ENCODE data around the gene SIRPG. TPM values are rescaled to one million over a fixed set of nuclear protein-coding genes. Genes with fewer than 3 reads are reported as not detected.

The SIRPG gene
- polyA plus RNA-seq, 1 of the 3 experiments (the other 2 are of a cell fraction): not detected

- no peak overlapping the region for H3K27ac ChIP-seq (ENCODE audit: low read depth in 2 of 2, low read length in 1 of 2)
- no peak for TF ChIP-seq TCF12 (IDR thresholded peaks at IDR 0.05)
- no peak for TF ChIP-seq ELF1 (IDR thresholded peaks at IDR 0.05)
- no peak for TF ChIP-seq RAD21 (IDR thresholded peaks at IDR 0.05; ENCODE audit: low read length)
- no peak for TF ChIP-seq NRF1 (IDR thresholded peaks at IDR 0.05; ENCODE audit: low read depth, low read length)
- TF ChIP-seq RFX5 (IDR thresholded peaks at IDR 0.05; ENCODE audit: low read length): no peak
- TF ChIP-seq SMC3 (IDR thresholded peaks at IDR 0.05; ENCODE audit: low read depth, low read length): no peak
- no peak for TF ChIP-seq MXI1 (IDR thresholded peaks at IDR 0.05; ENCODE audit: low read depth, low read length)
- no peak for TF ChIP-seq TEAD4 (IDR thresholded peaks at IDR 0.05; ENCODE audit: borderline replicate concordance, insufficient read depth)
- TF ChIP-seq MAX (IDR thresholded peaks at IDR 0.05; ENCODE audit: low read depth): no peak
- no peak for TF ChIP-seq POLR2AphosphoS5 (IDR thresholded peaks at IDR 0.05; ENCODE audit: low read depth, low read length)
- no peak for TF ChIP-seq EP300 (IDR thresholded peaks at IDR 0.05; ENCODE audit: borderline replicate concordance in 1 of 2, low read depth in 1 of 2, low read length in 1 of 2)
- TF ChIP-seq REST (IDR thresholded peaks at IDR 0.05; ENCODE audit: low read depth, low read length): no peak
- no peak for TF ChIP-seq MEF2A (IDR thresholded peaks at IDR 0.05; ENCODE audit: borderline replicate concordance, low read depth)
- no peak for TF ChIP-seq SIN3A (IDR thresholded peaks at IDR 0.05; ENCODE audit: borderline replicate concordance, low read depth, low read length)
- no peak for TF ChIP-seq RXRA (IDR thresholded peaks at IDR 0.05; ENCODE audit: borderline replicate concordance, low read depth)
- no peak for TF ChIP-seq FOSL2 (IDR thresholded peaks at IDR 0.05; ENCODE audit: borderline replicate concordance, low read depth)
- no peak for TF ChIP-seq FOXJ3 (CRISPR knock-in tag; IDR thresholded peaks at IDR 0.05)
- no peak for TF ChIP-seq YY1 (IDR thresholded peaks at IDR 0.05; ENCODE audit: low read depth)
- no peak for TF ChIP-seq IRF3 (IDR thresholded peaks at IDR 0.05; ENCODE audit: low read depth, low read length)
- TF ChIP-seq USF1 (IDR thresholded peaks at IDR 0.05; ENCODE audit: borderline replicate concordance, low read depth): no peak
- DNase-seq: no peak
- H2AFZ ChIP-seq (ENCODE audit: low read depth): no peak overlapping the region
- ChIA-PET POLR2A (no interaction called here), CTCF (no interaction called here)
- 29% methylated on average over 3 of the region's 3 CpGs for WGBS (ENCODE audit: low lambda C conversion rate)
- H3K9ac ChIP-seq: no peak overlapping the region
- no peaks in the 10 kb centered on the region for H3K27me3 ChIP-seq (ENCODE audit: insufficient read depth)
- no peaks in the 10 kb centered on the region for H3K9me3 ChIP-seq
- H3F3A ChIP-seq (replicated peaks; ENCODE audit: insufficient read depth): no peaks in the 10 kb centered on the region
- H3K9me2 ChIP-seq: no peaks in the 10 kb centered on the region
- no peaks in the 10 kb centered on the region for H4K20me1 ChIP-seq (ENCODE audit: insufficient read depth)
- no peak overlapping the region for H3K4me2 ChIP-seq
- H3K4me3 ChIP-seq (ENCODE audit: low read depth in 2 of 2, low read length in 1 of 2): no peak overlapping the region
- H3K4me1 ChIP-seq (ENCODE audit: control insufficient read depth in 1 of 2, insufficient read depth in 2 of 2, low read depth in 1 of 2, low read length in 1 of 2): peaks cover 0 to 4% of the 10 kb centered on the region in 2 experiments; a peak in 1 of 4 replicates
- no peaks in the 10 kb centered on the region for H3K79me2 ChIP-seq (ENCODE audit: insufficient read depth)
- H3K36me3 ChIP-seq (replicated peaks in 1 of 2; ENCODE audit: control insufficient read depth in 1 of 2, insufficient read depth in 2 of 2, low read length in 1 of 2): no peaks in the 10 kb centered on the region
These were observed 30.9 kb downstream of the SIRPG start for GRCh38 chr20:1626528-1627199.
